Naive thymus-derived CD8-positive, alpha-beta T cell (primary cell): ENCODE measurements around the gene PRKAG1. TPM values are rescaled to one million over a fixed set of nuclear protein-coding genes. Genes with fewer than 3 reads are reported as not detected.

Experiments used
- ATAC-seq, 2 donors: fragments of 150-1000 bp; cut with Tn5 transposase in 1 of 2; sonication (Bioruptor Pico), chemical (Tn5 transposase) in 1 of 2; 1 replicate in 1 of 2; 2 replicates in 1 of 2; pipeline ENCODE4 v1.10.0; 2021; ENCODE audit warnings: mild to moderate bottlenecking in 2 of 2, moderate library complexity in 2 of 2
- POLR2A ChIA-PET: fragments of 350-600 bp; sonication (Branson Sonifier 250); formaldehyde crosslinking; loops from one replicate; lab custom pipeline; 2021; ENCODE audit warnings: antibody characterized with exemption; lab: Charles Lee
- DNase-seq, 10 donors: peaks; one replicate each; pipeline versions ENCODE4 v3.0.0 to v3.0.0-alpha.2; 2020 to 2022
- H3K27ac Mint-ChIP-seq, 10 donors: one replicate each; pipeline ENCODE4 v1.8.0; 2020 to 2022; ENCODE audit warnings: mild to moderate bottlenecking in 10 of 10, mixed read lengths in 10 of 10, moderate library complexity in 4 of 10, inconsistent platforms in 1 of 10
- H3K27me3 Mint-ChIP-seq, 5 donors: one replicate each; pipeline ENCODE4 v1.8.0; 2021 to 2022; ENCODE audit warnings: mixed read lengths in 5 of 5
- H3K36me3 Mint-ChIP-seq, 3 donors: one replicate each; pipeline ENCODE4 v1.8.0; 2020 to 2022; ENCODE audit warnings: mixed read lengths in 3 of 3, mild to moderate bottlenecking in 2 of 3, inconsistent platforms in 1 of 3
- H3K4me1 Mint-ChIP-seq, 4 donors: one replicate each; pipeline ENCODE4 v1.8.0; 2021 to 2022; ENCODE audit warnings: mixed read lengths in 4 of 4
- H3K4me3 Mint-ChIP-seq, 10 donors: one replicate each; pipeline ENCODE4 v1.8.0; 2020 to 2022; ENCODE audit warnings: mild to moderate bottlenecking in 10 of 10, mixed read lengths in 10 of 10, moderate library complexity in 6 of 10, inconsistent platforms in 1 of 10
- H3K9me3 Mint-ChIP-seq, 9 donors: one replicate each; pipeline ENCODE4 v1.8.0; 2020 to 2022; ENCODE audit warnings: mixed read lengths in 9 of 9, mild to moderate bottlenecking in 3 of 9, inconsistent platforms in 1 of 9, moderate library complexity in 1 of 9
- polyA plus RNA-seq, 3 donors: library from polyadenylated mRNA; unstranded; fragments of 300-500 nt; fragmentation: Illumina TruSeq; gene quantifications; one replicate each; pipeline ENCODE4 v1.2.3, GENCODE V29; 2021
- total RNA-seq, 8 experiments: library from RNA in 2 of 8; stranded (reverse) in 2 of 8; gene quantifications; one replicate each; pipeline ENCODE4 v1.2.3 and lab custom pipeline; 2021 to 2026

Gene PRKAG1
- total and polyA plus RNA-seq, 5 experiments from 2014 or later: 29.2 to 49.5 (median 39.5) TPM

DNA sequence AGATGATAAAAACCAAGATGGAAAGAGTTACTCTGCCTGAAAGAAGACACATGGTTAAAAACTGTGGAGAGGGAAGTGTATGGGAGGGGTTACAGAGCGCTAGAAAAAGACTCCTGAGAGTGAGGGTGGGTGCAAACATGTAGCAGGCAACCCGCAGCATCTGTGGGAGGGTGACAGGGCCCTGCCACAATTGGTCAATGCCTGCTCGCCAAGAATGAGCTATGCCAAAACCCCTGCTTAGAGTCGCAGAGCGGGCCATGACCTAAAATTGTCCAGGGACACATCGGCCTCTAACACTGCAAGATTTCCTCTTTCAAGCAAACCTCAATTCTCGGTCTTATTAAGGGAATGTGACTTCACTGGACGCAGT, 700 bp downstream of the PRKAG1 start:
- POLR2A ChIA-PET: interaction anchor here (0.8 to 1.7 kb wide), 6 partner anchors 19 to 166 kb away, joined by 3 to 5 read pairs (median 4); partner anchors contain the start of genes DDN and TUBA1B
- H3K27me3 Mint-ChIP-seq: no peaks in the 10 kb centered on the region
- H3K4me3 Mint-ChIP-seq: peak overlapping the region; percentile 89 to 98 (median 93)
- peaks cover 24 to 45% (median 40%) of the 10 kb centered on the region in 4 donors for H3K4me1 Mint-ChIP-seq
- peaks cover 8 to 42% (median 9%) of the 10 kb centered on the region in 3 donors for H3K36me3 Mint-ChIP-seq
- H3K27ac Mint-ChIP-seq: peak overlapping the region; percentile 97 to 100 (median 99)
- no peaks in the 10 kb centered on the region for H3K9me3 Mint-ChIP-seq
- ATAC-seq: no peak
- DNase-seq: no peak

DNA sequence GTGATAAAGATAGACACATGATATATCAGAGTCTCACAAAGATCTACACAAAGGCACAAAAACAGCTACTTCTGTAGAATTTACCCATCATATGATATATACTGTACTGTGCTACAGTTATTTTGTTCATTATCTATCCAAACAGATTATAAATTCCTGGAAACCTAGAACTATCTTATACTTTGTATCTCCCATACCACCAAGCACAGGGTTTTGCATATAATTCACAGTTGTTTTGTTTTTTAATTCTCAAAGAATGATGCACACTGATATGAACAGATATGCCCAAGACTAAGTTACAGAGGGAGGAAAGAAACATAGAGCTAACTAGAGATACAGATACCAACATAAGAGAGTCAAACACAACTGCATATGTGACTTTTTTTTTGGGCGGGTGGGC, 3.4 kb downstream of the PRKAG1 start:
- H3K9me3 Mint-ChIP-seq: no peaks in the 10 kb centered on the region
- H3K27ac Mint-ChIP-seq: peak overlapping the region in 4 of 10 donors; percentile 2 to 47 (median 22)
- no peaks in the 10 kb centered on the region for H3K27me3 Mint-ChIP-seq
- H3K4me3 Mint-ChIP-seq: peak overlapping the region in 2 of 10 donors; percentile 1 to 12
- H3K36me3 Mint-ChIP-seq: peaks cover 8 to 49% (median 26%) of the 10 kb centered on the region in 3 donors
- H3K4me1 Mint-ChIP-seq: peaks cover 24 to 45% (median 40%) of the 10 kb centered on the region in 4 donors
- DNase-seq (no peak), ATAC-seq (no peak)
- POLR2A ChIA-PET: no interaction called here

DNA sequence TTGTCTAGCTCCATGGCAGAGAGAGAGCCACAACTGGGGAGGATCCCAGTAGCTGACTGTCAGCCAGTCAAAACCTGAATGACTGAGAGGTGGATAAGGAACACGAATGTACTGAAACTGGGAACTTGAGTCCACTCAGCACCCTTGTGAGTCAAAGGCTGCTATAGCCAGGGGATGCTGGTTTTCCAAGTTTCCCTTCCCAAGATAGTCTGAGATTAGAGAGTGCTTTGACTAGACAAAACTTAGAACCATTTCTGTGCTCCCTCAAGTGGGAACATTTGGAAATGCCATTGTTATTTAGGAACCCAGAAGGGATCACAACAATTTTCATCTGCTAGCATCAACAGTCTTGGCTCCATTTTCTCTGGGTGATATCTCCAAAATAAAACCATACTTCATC, 4.0 kb downstream of the PRKAG1 start:
- Mint-ChIP-seq H3K27ac (peak overlapping the region in 2 of 10 donors; percentile 16 to 61), H3K4me1 (peaks cover 20 to 40% (median 35%) of the 10 kb centered on the region in 4 donors), H3K36me3 (peaks cover 8 to 56% (median 30%) of the 10 kb centered on the region in 3 donors), H3K9me3 (no peaks in the 10 kb centered on the region), H3K27me3 (no peaks in the 10 kb centered on the region), H3K4me3 (peak overlapping the region in 1 of 10 donors; percentile 51)
- ATAC-seq (no peak), DNase-seq (no peak)
- POLR2A ChIA-PET: interaction anchor here (1.2 kb wide), 1 partner anchor 35 kb away, joined by 3 read pairs; no protein-coding TSS in a partner anchor

DNA sequence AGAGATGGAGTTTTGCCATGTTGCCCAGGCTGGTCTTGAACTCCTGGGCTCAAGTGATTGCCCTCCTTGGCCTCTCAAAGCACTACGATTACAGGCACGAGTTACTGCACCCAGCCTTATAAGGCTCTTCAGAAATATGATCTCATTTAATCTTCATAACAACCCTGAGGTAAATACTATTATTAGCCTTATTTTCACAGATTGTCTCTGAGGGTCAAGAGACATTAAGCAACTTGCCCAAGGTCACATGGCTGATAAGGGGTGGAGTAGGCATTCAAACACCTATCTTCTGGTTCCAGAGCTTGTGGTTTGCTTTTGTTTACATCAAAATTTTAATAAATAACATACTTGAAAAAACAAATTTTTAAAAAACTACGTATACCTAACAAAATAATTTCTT, 5.1 kb downstream of the PRKAG1 start:
- H3K27me3 Mint-ChIP-seq: no peaks in the 10 kb centered on the region
- POLR2A ChIA-PET: no interaction called here
- peaks cover 8 to 67% (median 38%) of the 10 kb centered on the region in 3 donors for H3K36me3 Mint-ChIP-seq

DNA sequence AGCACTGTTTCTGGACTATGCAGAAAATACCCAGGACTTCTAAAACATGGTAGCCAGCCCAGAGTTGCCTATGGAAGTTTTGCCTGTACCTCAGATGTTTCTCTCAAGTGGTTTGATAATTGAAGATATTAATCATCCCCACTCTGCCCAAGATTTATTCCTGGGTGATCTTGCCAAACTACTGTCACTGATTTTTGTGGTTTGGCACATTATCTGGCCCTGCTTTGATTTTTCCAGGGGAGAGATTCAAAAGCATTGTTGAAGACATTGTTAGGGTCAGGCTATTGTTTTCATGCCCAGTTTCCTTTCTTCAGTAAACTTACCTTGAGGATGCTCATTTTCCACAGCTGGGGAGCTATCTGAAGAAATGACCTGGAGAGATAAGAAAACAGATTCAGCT, 5.8 kb downstream of the PRKAG1 start:
- Mint-ChIP-seq H3K36me3 (peaks cover 8 to 74% (median 43%) of the 10 kb centered on the region in 3 donors), H3K9me3 (no peaks in the 10 kb centered on the region), H3K4me1 (peaks cover 13 to 29% (median 27%) of the 10 kb centered on the region in 4 donors), H3K4me3 (no peak overlapping the region), H3K27me3 (no peaks in the 10 kb centered on the region), H3K27ac (no peak overlapping the region)
- ATAC-seq (no peak), DNase-seq (no peak)
- POLR2A ChIA-PET: no interaction called here

More for the DNA sequence above, 5.1 kb downstream of the PRKAG1 start:
- no peak overlapping the region for H3K4me3 Mint-ChIP-seq
- ATAC-seq: no peak
- peaks cover 17 to 33% (median 29%) of the 10 kb centered on the region in 4 donors for H3K4me1 Mint-ChIP-seq
- no peak for DNase-seq
- H3K9me3 Mint-ChIP-seq: no peaks in the 10 kb centered on the region
- H3K27ac Mint-ChIP-seq: no peak overlapping the region

DNA sequence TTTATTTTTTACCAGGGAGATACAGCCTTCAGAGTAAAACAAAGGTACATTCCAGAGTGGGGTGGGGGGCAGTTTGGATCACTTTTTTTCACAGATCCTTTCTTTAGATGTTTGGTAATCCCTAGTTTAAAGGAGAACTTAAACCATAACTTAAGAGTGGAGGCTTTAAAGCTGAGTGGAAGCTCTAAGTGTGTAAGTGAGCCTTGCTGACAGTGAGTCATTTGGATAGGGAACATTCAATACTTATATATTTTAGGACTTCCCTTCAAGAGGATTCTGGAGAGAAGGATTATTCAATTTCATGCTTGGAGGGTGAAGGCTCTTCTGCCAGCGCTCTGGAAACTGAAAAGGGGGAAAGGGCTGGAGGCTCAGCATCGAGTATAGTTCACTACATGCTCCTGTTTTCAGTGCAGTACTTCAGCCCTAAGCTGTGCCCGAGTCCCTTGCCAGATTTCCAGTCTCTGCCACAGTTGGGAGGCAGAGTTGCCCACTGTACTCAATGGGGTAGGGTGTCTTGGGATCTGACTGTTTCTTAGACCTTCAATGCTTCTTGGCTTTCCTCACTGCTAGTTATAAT, 8.4 kb downstream of the PRKAG1 start:
- peaks cover 0 to 79% (median 45%) of the 10 kb centered on the region in 3 donors for H3K36me3 Mint-ChIP-seq
- DNase-seq (no peak), ATAC-seq (no peak)
- peaks cover 2 to 8% (median 7%) of the 10 kb centered on the region in 4 donors for H3K4me1 Mint-ChIP-seq
- no peak overlapping the region for H3K4me3 Mint-ChIP-seq
- no peak overlapping the region for H3K27ac Mint-ChIP-seq
- peaks cover 0 to under 1% (median 0%) of the 10 kb centered on the region in 5 donors for H3K27me3 Mint-ChIP-seq
- POLR2A ChIA-PET: no interaction called here
- no peaks in the 10 kb centered on the region for H3K9me3 Mint-ChIP-seq

DNA sequence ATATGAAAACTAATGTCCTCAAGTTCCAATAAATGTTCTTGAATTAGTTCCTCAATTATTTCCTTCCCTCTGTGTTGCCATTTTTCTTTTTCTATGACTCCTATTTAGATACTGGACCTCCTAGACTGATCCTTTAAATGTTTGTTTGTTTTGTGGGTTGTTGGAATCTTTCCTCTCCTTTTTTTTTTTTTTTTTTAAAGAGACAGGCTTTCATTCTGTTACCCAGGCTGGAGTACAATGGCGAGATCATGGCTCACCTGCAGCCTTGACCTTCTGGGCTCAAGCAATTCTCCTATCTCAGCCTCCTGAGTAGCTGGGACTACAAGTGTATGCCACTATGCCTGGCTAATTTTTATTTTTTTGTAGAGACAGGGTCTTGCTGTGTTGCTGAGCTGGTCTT, 9.6 kb downstream of the PRKAG1 start:
- DNase-seq: no peak
- Mint-ChIP-seq H3K27me3 (peaks cover 0 to 13% (median 0%) of the 10 kb centered on the region in 5 donors), H3K27ac (peak overlapping the region in 1 of 10 donors; percentile 4), H3K4me3 (no peak overlapping the region), H3K4me1 (peaks cover 1 to 4% (median 2%) of the 10 kb centered on the region in 4 donors), H3K36me3 (peaks cover 5 to 89% (median 55%) of the 10 kb centered on the region in 3 donors), H3K9me3 (no peaks in the 10 kb centered on the region)
- POLR2A ChIA-PET: no interaction called here
- no peak for ATAC-seq

DNA sequence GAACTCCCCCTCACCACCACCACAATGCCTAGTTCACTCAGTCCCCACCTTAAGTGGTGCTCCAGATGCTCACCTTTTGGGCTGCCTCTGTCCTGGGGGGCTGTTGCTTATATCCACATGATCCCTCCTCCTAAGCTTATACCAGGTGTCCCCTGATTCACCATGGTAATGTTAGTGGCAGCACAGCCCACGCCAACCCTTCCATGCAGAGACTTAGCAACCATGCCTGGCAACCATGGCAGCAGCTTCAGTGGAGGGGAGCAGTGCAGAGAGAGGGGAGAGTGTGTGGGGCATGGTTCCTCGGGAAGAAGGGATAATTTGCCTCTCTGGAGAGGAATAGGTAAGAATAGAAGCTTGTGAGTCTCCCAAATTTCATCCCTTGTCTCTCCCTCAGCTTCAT, 18.2 kb downstream of the PRKAG1 start:
- H3K4me3 Mint-ChIP-seq: peak overlapping the region in 4 of 10 donors; percentile 30 to 78 (median 74)
- no peak for ATAC-seq
- peaks cover 14 to 52% (median 35%) of the 10 kb centered on the region in 4 donors for H3K4me1 Mint-ChIP-seq
- no peak for DNase-seq
- H3K27me3 Mint-ChIP-seq: peaks cover 29 to 93% (median 50%) of the 10 kb centered on the region in 5 donors
- no peaks in the 10 kb centered on the region for H3K9me3 Mint-ChIP-seq
- POLR2A ChIA-PET: no interaction called here
- H3K36me3 Mint-ChIP-seq: peaks cover 12 to 54% (median 40%) of the 10 kb centered on the region in 3 donors
- no peak overlapping the region for H3K27ac Mint-ChIP-seq

DNA sequence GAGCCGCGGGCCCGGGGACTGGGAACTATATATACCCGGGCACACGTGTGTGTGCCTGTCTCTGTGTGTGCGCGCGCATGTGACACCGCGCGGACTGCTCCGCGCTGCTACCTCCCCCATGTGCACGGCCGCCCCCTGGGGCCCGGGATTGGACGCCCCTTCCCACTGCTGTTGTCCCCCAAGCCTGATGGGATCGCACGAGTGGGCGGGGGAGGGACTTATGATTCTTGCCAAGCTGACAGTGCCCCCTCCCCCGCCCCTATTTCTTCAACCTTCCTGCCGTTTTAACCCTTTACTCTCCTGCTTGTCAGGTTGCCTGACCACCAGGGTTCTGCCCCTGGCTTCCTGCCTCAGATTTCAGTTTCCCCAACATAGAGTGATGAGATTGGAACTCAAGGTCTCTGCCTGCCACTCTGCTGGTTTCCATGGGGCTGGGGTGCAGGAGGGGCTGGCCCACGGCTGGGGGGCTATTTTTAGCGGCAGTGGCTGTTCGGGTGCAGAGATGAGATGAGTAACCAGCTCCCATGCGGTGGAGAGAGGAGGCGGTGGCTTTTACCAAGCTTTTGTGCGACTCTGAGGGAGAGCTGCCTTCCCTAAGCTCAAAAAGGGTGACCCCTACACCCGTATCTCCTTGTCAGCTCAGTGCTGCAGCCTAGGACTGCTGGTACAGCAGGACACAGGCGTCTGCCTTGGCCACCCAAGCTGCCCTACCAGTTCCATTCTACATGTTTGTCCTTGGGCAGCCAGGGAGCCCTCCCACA, 19.0 kb downstream of the PRKAG1 start, which contains the start of gene DDN:
Gene DDN (minus strand): TSS at position 5 of the 761 bp plus-strand sequence. CDS start 88 bp downstream, outside the sequence.
- ATAC-seq (peak; percentile 55 to 60), DNase-seq (peak in 7 of 10 donors; percentile 40 to 72 (median 47))
- H3K27ac Mint-ChIP-seq: peak within 1 kb of the TSS in 4 of 10 donors; percentile 39 to 83 (median 60)
- H3K4me3 Mint-ChIP-seq: peak within 1 kb of the TSS; percentile 65 to 88 (median 76)
- H3K4me1 Mint-ChIP-seq: peaks cover 18 to 56% (median 39%) of the 10 kb centered on the region in 4 donors
- no peaks in the 10 kb centered on the region for H3K9me3 Mint-ChIP-seq
- POLR2A ChIA-PET: interaction anchor here (0.6 to 6.5 kb wide), 4 partner anchors 18 to 74 kb away, joined by 3 to 47 read pairs (median 6); partner anchors contain the start of genes FKBP11 and WNT1
- H3K36me3 Mint-ChIP-seq: peaks cover 10 to 46% (median 33%) of the 10 kb centered on the region in 3 donors
- peaks cover 33 to 94% (median 55%) of the 10 kb centered on the region in 5 donors for H3K27me3 Mint-ChIP-seq

DNA sequence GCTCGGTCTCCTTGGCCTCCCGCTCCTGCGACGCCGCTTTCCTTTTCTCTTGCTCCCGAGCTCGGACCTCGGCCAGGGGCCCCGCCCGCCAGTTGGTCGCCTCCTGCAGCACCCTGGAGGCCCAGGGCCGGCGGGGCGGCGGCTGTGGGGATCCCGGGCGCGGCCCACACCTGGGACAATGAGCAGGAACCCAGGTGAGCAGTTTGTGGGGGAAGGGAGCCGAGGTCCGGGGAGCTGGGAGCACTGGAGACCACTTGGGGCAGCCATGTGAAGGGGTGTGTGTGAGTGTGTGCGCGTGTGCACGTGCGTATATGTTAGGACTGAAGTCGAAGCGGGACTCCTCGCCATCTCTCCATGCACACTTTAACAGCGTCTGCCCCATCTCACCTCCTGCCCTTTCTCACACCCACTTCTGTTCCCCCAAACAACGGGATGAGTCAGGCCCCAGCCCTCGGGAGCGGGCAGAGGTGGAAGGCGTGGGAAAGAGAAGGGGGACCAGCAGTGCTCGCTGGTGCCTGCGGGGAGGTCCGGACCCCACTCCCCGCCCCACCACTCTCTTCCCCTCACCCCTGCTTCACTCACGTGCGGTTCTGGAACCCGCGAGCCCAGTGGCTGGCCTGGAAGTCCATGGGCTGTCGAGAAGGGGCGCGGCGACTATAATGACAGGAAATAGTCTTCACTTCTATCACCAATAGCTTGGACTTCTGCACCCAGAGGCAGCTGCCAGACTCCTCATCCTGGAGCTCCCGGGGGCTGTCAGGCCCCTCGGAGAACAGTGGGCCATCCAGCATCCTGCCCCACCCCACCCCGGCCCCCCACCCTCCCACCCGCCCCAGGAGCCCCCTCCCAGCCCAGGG, 19.9 kb downstream of the PRKAG1 start:
- ATAC-seq (peak; percentile 22 to 24), DNase-seq (peak in 2 of 10 donors; percentile 16 to 25)
- Mint-ChIP-seq H3K36me3 (peaks cover 6 to 38% (median 27%) of the 10 kb centered on the region in 3 donors), H3K27me3 (peaks cover 38 to 94% (median 60%) of the 10 kb centered on the region in 5 donors), H3K4me3 (peak overlapping the region; percentile 60 to 88 (median 72)), H3K4me1 (peaks cover 18 to 56% (median 39%) of the 10 kb centered on the region in 4 donors), H3K27ac (peak overlapping the region in 3 of 10 donors; percentile 11 to 53 (median 39)), H3K9me3 (no peaks in the 10 kb centered on the region)
- POLR2A ChIA-PET: interaction anchor here (1.0 to 6.5 kb wide), 4 partner anchors 19 to 81 kb away, joined by 5 to 47 read pairs (median 6); partner anchors contain the start of genes FKBP11 and WNT1

DNA sequence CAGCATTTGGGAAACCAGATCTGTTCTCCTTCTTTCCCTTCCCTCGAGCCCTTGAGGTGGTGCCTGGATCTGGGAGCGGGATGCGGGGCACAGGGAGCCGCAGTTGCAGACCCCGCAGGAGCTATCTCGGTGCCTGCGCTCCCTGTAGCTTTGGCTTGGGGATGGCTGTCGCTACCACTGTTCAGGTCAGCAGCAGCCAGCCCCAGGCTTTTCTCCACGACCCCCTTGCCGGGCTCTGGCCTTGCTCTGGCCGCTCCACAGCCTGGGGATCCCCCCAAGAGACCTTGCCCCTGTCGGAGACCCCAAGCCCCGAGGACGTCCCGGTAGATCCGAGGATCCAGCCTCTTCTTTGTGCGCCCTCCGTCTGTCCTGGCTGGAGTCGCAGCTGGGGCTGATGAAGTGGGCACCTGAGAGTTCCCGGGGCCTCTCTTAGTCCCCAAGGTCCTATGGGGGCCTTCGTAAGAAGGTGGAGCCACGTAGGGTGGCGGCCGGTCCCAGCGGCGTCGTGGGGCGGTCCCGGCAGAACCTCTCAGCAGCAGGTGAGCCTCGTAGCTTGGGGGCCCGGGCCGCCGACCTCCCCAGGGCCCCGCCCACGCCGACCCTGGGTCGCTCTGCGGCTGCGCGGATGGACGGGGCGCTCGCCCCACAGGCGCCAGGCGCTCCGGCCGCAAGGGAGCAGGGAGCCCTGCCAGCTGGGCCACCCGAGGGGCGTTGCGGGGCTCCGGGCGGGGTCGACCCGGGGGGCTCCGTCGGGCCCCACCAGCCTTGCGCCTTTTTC, 20.7 kb downstream of the PRKAG1 start:
- H3K27me3 Mint-ChIP-seq: peaks cover 41 to 92% (median 60%) of the 10 kb centered on the region in 5 donors
- peaks cover 6 to 30% (median 20%) of the 10 kb centered on the region in 3 donors for H3K36me3 Mint-ChIP-seq
- POLR2A ChIA-PET: interaction anchor here (0.6 to 6.5 kb wide), 4 partner anchors 19 to 80 kb away, joined by 3 to 47 read pairs (median 6); partner anchors contain the start of genes FKBP11 and WNT1
- H3K4me3 Mint-ChIP-seq: peak overlapping the region; percentile 58 to 79 (median 72)
- no peaks in the 10 kb centered on the region for H3K9me3 Mint-ChIP-seq
- H3K27ac Mint-ChIP-seq: peak overlapping the region in 3 of 10 donors; percentile 48 to 79 (median 60)
- peaks cover 18 to 56% (median 39%) of the 10 kb centered on the region in 4 donors for H3K4me1 Mint-ChIP-seq
- peak; percentile 13 to 33 for ATAC-seq
- DNase-seq: peak in 3 of 10 donors; percentile 17 to 64 (median 37)
